ENCODE measurements around the gene SNED1. TPM values are rescaled to one million over a fixed set of nuclear protein-coding genes. Genes with fewer than 3 reads are reported as not detected.

Gene SNED1
- total and polyA plus RNA-seq, 2 experiments from 2014 or later = 1.5 to 2.8 TPM

- H3K27me3 Mint-ChIP-seq (ENCODE audit: insufficient read depth, low read depth, poor library complexity) = peaks cover 3% of the 10 kb centered on the region
These were observed 107.2 kb downstream of the SNED1 start for GRCh38 chr2:241105641-241106040.

More at GRCh38 chr2:241105641-241106040, 107.2 kb downstream of the SNED1 start:
- no peak overlapping the region for H3K27ac Mint-ChIP-seq
- H3K27me3 ChIP-seq (ENCODE audit: insufficient read depth) = no peaks in the 10 kb centered on the region
- no peak for TF ChIP-seq ZNF114 (CRISPR knock-in tag; IDR thresholded peaks at IDR 0.05)
- TF ChIP-seq ETS1 (IDR thresholded peaks at IDR 0.05) = no peak
- no peak for TF ChIP-seq NANOG (IDR thresholded peaks at IDR 0.05; ENCODE audit: borderline replicate concordance)
- TF ChIP-seq, protein P1, sequence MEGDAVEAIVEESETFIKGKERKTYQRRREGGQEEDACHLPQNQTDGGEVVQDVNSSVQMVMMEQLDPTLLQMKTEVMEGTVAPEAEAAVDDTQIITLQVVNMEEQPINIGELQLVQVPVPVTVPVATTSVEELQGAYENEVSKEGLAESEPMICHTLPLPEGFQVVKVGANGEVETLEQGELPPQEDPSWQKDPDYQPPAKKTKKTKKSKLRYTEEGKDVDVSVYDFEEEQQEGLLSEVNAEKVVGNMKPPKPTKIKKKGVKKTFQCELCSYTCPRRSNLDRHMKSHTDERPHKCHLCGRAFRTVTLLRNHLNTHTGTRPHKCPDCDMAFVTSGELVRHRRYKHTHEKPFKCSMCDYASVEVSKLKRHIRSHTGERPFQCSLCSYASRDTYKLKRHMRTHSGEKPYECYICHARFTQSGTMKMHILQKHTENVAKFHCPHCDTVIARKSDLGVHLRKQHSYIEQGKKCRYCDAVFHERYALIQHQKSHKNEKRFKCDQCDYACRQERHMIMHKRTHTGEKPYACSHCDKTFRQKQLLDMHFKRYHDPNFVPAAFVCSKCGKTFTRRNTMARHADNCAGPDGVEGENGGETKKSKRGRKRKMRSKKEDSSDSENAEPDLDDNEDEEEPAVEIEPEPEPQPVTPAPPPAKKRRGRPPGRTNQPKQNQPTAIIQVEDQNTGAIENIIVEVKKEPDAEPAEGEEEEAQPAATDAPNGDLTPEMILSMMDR (conservative IDR thresholded peaks at IDR 0.05; ENCODE audit: low read depth in 2 of 2) = no peak
- no peak for TF ChIP-seq ZNF331 (CRISPR knock-in tag; IDR thresholded peaks at IDR 0.05; ENCODE audit: low read depth)
- no peak for TF ChIP-seq REST (IDR thresholded peaks at IDR 0.05; ENCODE audit: unreplicated experiment)
- TF ChIP-seq ZNF462 (CRISPR knock-in tag; IDR thresholded peaks at IDR 0.05) = no peak
- TF ChIP-seq EZH2phosphoT487 (IDR thresholded peaks at IDR 0.05; ENCODE audit: unreplicated experiment) = no peak
- no peak for TF ChIP-seq STAT1 (IDR thresholded peaks at IDR 0.05; ENCODE audit: unreplicated experiment)
- no peak for TF ChIP-seq EZH2 (IDR thresholded peaks at IDR 0.05; ENCODE audit: low read depth, unreplicated experiment)
- no peak for TF ChIP-seq CREB1 (CRISPR knock-in tag; IDR thresholded peaks at IDR 0.05; ENCODE audit: low read depth)
- TF ChIP-seq POLR2AphosphoS5 (IDR thresholded peaks at IDR 0.05; ENCODE audit: low read depth) = no peak
- TF ChIP-seq JUNB (IDR thresholded peaks at IDR 0.05; ENCODE audit: unreplicated experiment) = no peak
- H4K20me1 ChIP-seq (replicated peaks; ENCODE audit: insufficient read depth) = peaks cover 9% of the 10 kb centered on the region; the same call in 1 of the 2 replicates
- H3K36me3 Mint-ChIP-seq (ENCODE audit: low read depth) = peaks cover 3% of the 10 kb centered on the region; the same call in 2 of the 3 replicates
- no peaks in the 10 kb centered on the region for H3K36me3 ChIP-seq (ENCODE audit: insufficient read depth)
- H3K4me1 ChIP-seq (ENCODE audit: insufficient read depth) = peaks cover 4% of the 10 kb centered on the region; the same call in 1 of the 2 replicates
- H3K4me3 ChIP-seq = no peak overlapping the region
- H3K9me2 ChIP-seq (ENCODE audit: insufficient read depth) = no peaks in the 10 kb centered on the region
- H3F3A ChIP-seq (replicated peaks; ENCODE audit: low read depth) = peaks cover 7% of the 10 kb centered on the region; the same call in 1 of the 2 replicates
- no peak overlapping the region for H3K27ac ChIP-seq (ENCODE audit: low read depth)
- peaks cover 6% of the 10 kb centered on the region; the same call in 1 of the 3 replicates for H3K4me1 Mint-ChIP-seq
- DNase-seq (ENCODE audit: low spot score) = no peak
- ATAC-seq = no peak
- H3K9me3 Mint-ChIP-seq = no peaks in the 10 kb centered on the region; the same call in 2 of the 3 replicates
- H3K4me3 Mint-ChIP-seq = no peak overlapping the region
- H2AFZ ChIP-seq = no peak overlapping the region
- H3K79me2 ChIP-seq (replicated peaks; ENCODE audit: insufficient read depth) = peaks cover 14% of the 10 kb centered on the region
- H3K4me2 ChIP-seq = no peak overlapping the region

All from GM23338 (cell line).